K562 (cell line): ENCODE results near the gene ERAS. TPM values are rescaled to one million over a fixed set of nuclear protein-coding genes. Genes with fewer than 3 reads are reported as not detected.
A peak's percentile ranks its signal among the peaks of the same experiment; 100 is the strongest.

Source experiments
- ATAC-seq: fragments of 200-7000 bp; cut with Tn5 transposase; 3 replicates; pipeline ENCODE4 v1.9.1; 2020; ENCODE audit warnings: moderate library complexity
- BruUV-seq: library from RNA; stranded (reverse); fragments of 400-500 nt; replicated peaks from 2 replicates; lab custom pipeline; 2021; lab: Mats Ljungman, UMichigan
- CTCF ChIA-PET: fragments of 300-600 bp; formaldehyde crosslinking; extraction: SDS; loops from one replicate; lab custom pipeline; 2021; ENCODE audit warnings: low intra/inter-chr PET ratio; lab: Yijun Ruan, JAX
- POLR2A ChIA-PET: fragments of 300-600, 350-650 bp; sonication (Branson Sonifier 250); formaldehyde crosslinking; extraction: SDS; loops from one replicate; lab custom pipeline; 2021; ENCODE audit warnings: antibody characterized with exemption, inconsistent platforms; lab: Yijun Ruan, JAX
- DNase-seq, 4 experiments: peaks; one replicate each; pipeline versions ENCODE4 v3.0.0 to v3.0.0-alpha.2; 2011 to 2018; ENCODE audit warnings: low spot score in 3 of 4, mixed read lengths in 3 of 4; ENCODE audit errors: extremely low read depth in 1 of 4
- FAIRE-seq: peaks from 2 replicates; lab custom pipeline; 2011; peaks lifted over from hg19 to GRCh38; lab: Jason Lieb, UNC
- H2AFZ ChIP-seq: 2 replicates; pipeline ENCODE4 v1.6.0; 2011; ENCODE audit warnings: low read depth, low read length, control low read depth, inconsistent platforms
- H3K27ac ChIP-seq: fragments of 200-600 bp; 3 replicates; pipeline ENCODE4 v1.8.0; 2011; ENCODE audit warnings: low read depth, mild to moderate bottlenecking, control low read depth, inconsistent platforms, low read length, moderate library complexity, mixed read lengths; ENCODE audit errors: extremely low read depth
- H3K27me3 ChIP-seq, 2 experiments: fragments of 300-600 bp in 1 of 2; 2 replicates in 1 of 2; 3 replicates in 1 of 2; pipeline versions ENCODE4 v1.6.0 to v1.8.0; 2011; ENCODE audit warnings: inconsistent platforms in 2 of 2, low read length in 2 of 2, mild to moderate bottlenecking in 1 of 2, mixed read lengths in 1 of 2, moderate library complexity in 1 of 2; ENCODE audit not compliant: control insufficient read depth in 2 of 2, insufficient read depth in 2 of 2
- H3K36me3 ChIP-seq: fragments of 300-600 bp; 3 replicates; pipeline ENCODE4 v1.8.0; 2011; ENCODE audit warnings: mild to moderate bottlenecking, low read length, inconsistent platforms; ENCODE audit not compliant: control insufficient read depth, insufficient read depth
- H3K4me1 ChIP-seq, 2 experiments: fragments of 200-600 bp in 1 of 2; replicated peaks in 1 of 2; 2 replicates in 1 of 2; 3 replicates in 1 of 2; pipeline versions ENCODE4 v1.5.1 to v1.8.0; 2011; ENCODE audit warnings: inconsistent platforms in 2 of 2, low read length in 2 of 2, mild to moderate bottlenecking in 1 of 2, mixed read lengths in 1 of 2, moderate library complexity in 1 of 2; ENCODE audit not compliant: control insufficient read depth in 2 of 2, insufficient read depth in 2 of 2
- H3K4me2 ChIP-seq: 2 replicates; pipeline ENCODE4 v1.6.1; 2011; ENCODE audit warnings: low read length, control low read depth, inconsistent platforms, mixed read lengths; ENCODE audit not compliant: insufficient read depth
- H3K4me3 ChIP-seq: fragments of 200-600 bp; sonication (generic), shearing (Covaris generic); 2 replicates; pipeline ENCODE4 v1.5.1; 2016; ENCODE audit warnings: control low read depth, inconsistent platforms
- H3K79me2 ChIP-seq: fragments of 200-600 bp; 3 replicates; pipeline ENCODE4 v1.8.0; 2011; ENCODE audit warnings: low read length, inconsistent platforms; ENCODE audit not compliant: control insufficient read depth, insufficient read depth
- H3K9ac ChIP-seq, 2 experiments: 2 replicates each; pipeline versions ENCODE4 v1.6.0 to v1.6.1; 2011; ENCODE audit warnings: low read depth in 2 of 2, low read length in 2 of 2, control low read depth in 1 of 2, inconsistent platforms in 1 of 2, mild to moderate bottlenecking in 1 of 2, mixed read lengths in 1 of 2; ENCODE audit not compliant: insufficient read depth in 1 of 2
- H3K9me1 ChIP-seq: one replicate; pipeline ENCODE4 v1.6.0; 2011; ENCODE audit warnings: inconsistent platforms, mild to moderate bottlenecking, low read length, moderate library complexity; ENCODE audit not compliant: control insufficient read depth, insufficient read depth
- H3K9me3 ChIP-seq: replicated peaks from 2 replicates; pipeline ENCODE4 v1.5.1; 2011; ENCODE audit warnings: low read depth, low read length, inconsistent platforms; ENCODE audit not compliant: control insufficient read depth, insufficient read depth
- H4K20me1 ChIP-seq: replicated peaks from 2 replicates; pipeline ENCODE4 v1.6.1; 2011; ENCODE audit warnings: low read length, inconsistent platforms, mixed read lengths; ENCODE audit not compliant: control insufficient read depth, insufficient read depth
- CTCF ChIP-seq, 3 experiments: IDR thresholded peaks in 2 of 3; conservative IDR thresholded peaks in 1 of 3; 2 replicates each; pipeline ENCODE4 v1.5.1; 2011 to 2012; ENCODE audit warnings: low read length in 3 of 3, mild to moderate bottlenecking in 3 of 3, control low read depth in 2 of 3, improper control_type of control experiment in 1 of 3, inconsistent platforms in 1 of 3, low read depth in 1 of 3, mixed read lengths in 1 of 3, moderate library complexity in 1 of 3; ENCODE audit not compliant: insufficient read depth in 2 of 3
- ERF ChIP-seq: fragments of 450-650 bp; formaldehyde crosslinking; IDR thresholded peaks from 2 replicates; pipeline ENCODE4 v1.4.0; 2020; ENCODE audit warnings: mild to moderate bottlenecking, mixed read lengths
- HMBOX1 ChIP-seq: sonication (generic); IDR thresholded peaks from 2 replicates; pipeline ENCODE4 v1.6.1; 2016
- MEIS2 ChIP-seq: fragments of 450-650 bp; IDR thresholded peaks from 2 replicates; pipeline ENCODE4 v1.6.1; 2014; ENCODE audit warnings: mild to moderate bottlenecking; ENCODE audit not compliant: partially characterized antibody
- PBX2 ChIP-seq, 2 experiments: IDR thresholded peaks in 1 of 2; conservative IDR thresholded peaks in 1 of 2; 2 replicates each; pipeline ENCODE4 v1.6.1; 2016; ENCODE audit warnings: low read depth in 2 of 2, mild to moderate bottlenecking in 1 of 2, missing compliant biosample characterization in 1 of 2, missing genetic modification characterization in 1 of 2, moderate library complexity in 1 of 2
- RAD21 ChIP-seq, 2 experiments: fragments of 250-450 bp in 1 of 2; fragments of 450-650 bp in 1 of 2; sonication (Bioruptor Pico) in 1 of 2; formaldehyde crosslinking in 1 of 2; IDR thresholded peaks in 1 of 2; conservative IDR thresholded peaks in 1 of 2; 2 replicates each; pipeline versions ENCODE4 v1.4.0 to v1.8.0; 2020 to 2022; ENCODE audit warnings: mild to moderate bottlenecking in 2 of 2, moderate library complexity in 1 of 2
- SMARCA4 ChIP-seq: fragments of 450-650 bp; IDR thresholded peaks from 2 replicates; pipeline ENCODE4 v1.6.1; 2016
- ZHX1 ChIP-seq: fragments of 150-350 bp; conservative IDR thresholded peaks from 2 replicates; pipeline ENCODE4 v1.6.1; 2014; ENCODE audit warnings: low read length
- ZNF384 ChIP-seq: IDR thresholded peaks from 2 replicates; pipeline ENCODE4 v1.6.1; 2012; ENCODE audit warnings: low read depth, low read length, improper control_type of control experiment
- WGBS: fragments of 100-300 bp; shearing (Covaris generic); methylation state at CpG from one replicate; pipeline ENCODE4 v1.1.6; 2016; ENCODE audit warnings: low coverage, mixed read lengths; ENCODE audit not compliant: insufficient coverage; ENCODE audit errors: missing lambda C conversion rate; 5-methylcytosine and 5-hydroxymethylcytosine counted together
- in situ Hi-C: fragments of 300-500 bp; cut with MboI; formaldehyde crosslinking; loops from 4 replicates; pipeline ENCODE4 v1.15.0; 2018; ENCODE audit warnings: inconsistent platforms, mixed read lengths
- intact Hi-C: fragments of 100-400 bp; cut with micrococcal nuclease; formaldehyde crosslinking; loops from 2 replicates; pipeline ENCODE4 v1.14.2; 2022
- polyA plus RNA-seq, 8 experiments: library from polyadenylated mRNA; depleted of rRNA in 4 of 8; stranded (reverse) in 5 of 8; unstranded in 3 of 8; fragments of >200 nt; fragmentation: Nextera tagmentation in 2 of 8; fragmentation: Illumina TruSeq in 1 of 8; extraction: Ambion mirVana in 2 of 8; extraction: Trizol in 1 of 8; gene quantifications; 2 replicates each; pipeline versions ENCODE4 v1.2.1 to v1.2.3, GENCODE V29; 2011 to 2014; ENCODE audit warnings: inconsistent platforms in 1 of 8, missing spikeins in 1 of 8
- total RNA-seq, 7 experiments: library from RNA; depleted of rRNA in 6 of 7; stranded (reverse); fragments of >200 nt in 6 of 7; fragmentation: Illumina TruSeq in 2 of 7; extraction: Trizol in 2 of 7; gene quantifications; 2 replicates each; pipeline versions ENCODE4 v1.2.1 to v1.2.3, GENCODE V29; 2011 to 2021; ENCODE audit warnings: low replicate concordance in 1 of 7

The ERAS gene
- total and polyA plus RNA-seq, 9 of the 15 experiments (the other 6 are each of a cell fraction or from before 2014, with no cell fraction given), result 0.07 to 0.12 TPM; not detected in 7

- FAIRE-seq, result peak; percentile 75
- POLR2A ChIA-PET, result interaction anchor here (0.6 kb wide), 1 partner anchor 138 kb away, joined by 3 read pairs; the partner anchor contains the start of gene KCND1
- in situ Hi-C loops, result no loop called here
- H3K4me2 ChIP-seq, result no peak overlapping the region
- no peak overlapping the region for H3K9ac ChIP-seq
- no peak overlapping the region for H2AFZ ChIP-seq
- H3K79me2 ChIP-seq, result no peaks in the 10 kb centered on the region
- BruUV-seq, result no TSS peak
- no peak overlapping the region for H3K4me3 ChIP-seq
- no peak overlapping the region for H3K27ac ChIP-seq
- peak in 2 of 4 experiments; percentile 27 to 41 for DNase-seq
- no peaks in the 10 kb centered on the region for H3K9me1 ChIP-seq
- intact Hi-C loops, result no loop called here
- H3K4me1 ChIP-seq, result peaks cover 0 to 23% of the 10 kb centered on the region in 2 experiments; a peak in 2 of 5 replicates
- no peaks in the 10 kb centered on the region for H3K36me3 ChIP-seq
- peak; percentile 88 for ATAC-seq
- WGBS, result 23% methylated on average over 9 of the region's 9 CpGs
- CTCF ChIA-PET, result no interaction called here
- no peaks in the 10 kb centered on the region for H3K27me3 ChIP-seq
- TF ChIP-seq RAD21 (CRISPR knock-in tag; conservative IDR thresholded peaks at IDR 0.05 in 1 of 2, IDR thresholded peaks at IDR 0.05 in 1 of 2), result peak in 1 of 2 experiments; percentile 49; a peak in 2 of 4 replicates
- TF ChIP-seq SMARCA4, result no peak
- TF ChIP-seq HMBOX1, result 0 out of 2 replicates have a peak, but pooled peaks have one; percentile 32
- no peak for TF ChIP-seq ERF (CRISPR knock-in tag)
- TF ChIP-seq ZNF384, result peak; percentile 31; the same call in 1 of the 2 replicates
- TF ChIP-seq CTCF (IDR thresholded peaks at IDR 0.05 in 2 of 3, conservative IDR thresholded peaks at IDR 0.05 in 1 of 3; ENCODE audit: insufficient read depth in 2 of 3, low read depth in 1 of 3, low read length in 3 of 3), result peak; percentile 30 to 39 (median 32); a peak in 4 of 6 replicates
- no peak for TF ChIP-seq PBX2 (CRISPR knock-in tag; IDR thresholded peaks at IDR 0.05; ENCODE audit: low read depth)
- TF ChIP-seq PBX2 (tag; conservative IDR thresholded peaks at IDR 0.05; ENCODE audit: low read depth), result peak; percentile 56; the same call in 1 of the 2 replicates
- TF ChIP-seq ZHX1, result no peak
- peak; percentile 26 for TF ChIP-seq MEIS2
- H3K9me3 ChIP-seq, result no peaks in the 10 kb centered on the region
- H4K20me1 ChIP-seq, result no peaks in the 10 kb centered on the region
These were observed 7.3 kb downstream of the ERAS start for GRCh38 chrX:48833542-48834138.
